Stomach smooth muscle (tissue), 2 donors: Measurements from ENCODE around the gene DLG3.
"Not testable (repeated sequence)": the region's sequence is repeated elsewhere in the genome, so short reads cannot be mapped to it uniquely, and the experiment has no call there.

Experiments
- H3K27ac ChIP-seq: one replicate; pipeline ENCODE4 v1.7.0; 2013; ENCODE audit warnings: mild to moderate bottlenecking, low read length, inconsistent platforms
- H3K27me3 ChIP-seq, 2 donors: one replicate each; pipeline ENCODE4 v1.7.0; 2013; ENCODE audit warnings: low read length in 2 of 2; ENCODE audit not compliant: insufficient read depth in 2 of 2, control insufficient read depth in 1 of 2
- H3K36me3 ChIP-seq, 2 donors: one replicate each; pipeline ENCODE4 v1.7.0; 2013; ENCODE audit warnings: low read length in 2 of 2; ENCODE audit not compliant: control insufficient read depth in 2 of 2, insufficient read depth in 2 of 2
- H3K4me1 ChIP-seq: one replicate; pipeline ENCODE4 v1.7.0; 2013; ENCODE audit warnings: low read length; ENCODE audit not compliant: control insufficient read depth, insufficient read depth
- H3K4me3 ChIP-seq, 2 donors: one replicate each; pipeline ENCODE4 v1.7.0; 2013; ENCODE audit warnings: low read length in 2 of 2
- H3K9ac ChIP-seq, 2 donors: one replicate each; pipeline ENCODE4 v1.7.0; 2013; ENCODE audit warnings: low read length in 2 of 2, mild to moderate bottlenecking in 1 of 2
- H3K9me3 ChIP-seq, 2 donors: one replicate each; pipeline ENCODE4 v1.7.0; 2013; ENCODE audit warnings: low read length in 2 of 2; ENCODE audit not compliant: control insufficient read depth in 2 of 2
- donor health status: healthy.
- donor health status: Pancreatic carcinoma.

The DLG3 gene

GRCh38 chrX:70494441-70494840, 49.8 kb downstream of the DLG3 start:
- no peaks in the 10 kb centered on the region for H3K4me1 ChIP-seq
- H3K27ac ChIP-seq: no peak overlapping the region
- no peaks in the 10 kb centered on the region for H3K9me3 ChIP-seq
- peaks cover 20 to 21% of the 10 kb centered on the region in 2 donors for H3K36me3 ChIP-seq
- H3K27me3 ChIP-seq: peaks cover 0 to 16% of the 10 kb centered on the region in 2 donors
- no peak overlapping the region for H3K9ac ChIP-seq
- no peak overlapping the region for H3K4me3 ChIP-seq

GRCh38 chrX:70496491-70496890, 51.9 kb downstream of the DLG3 start:
- Histone ChIP-seq H3K9ac (no peak overlapping the region), H3K36me3 (peaks cover 22 to 26% of the 10 kb centered on the region in 2 donors)

GRCh38 chrX:70497026-70497425, 52.4 kb downstream of the DLG3 start:
- Histone ChIP-seq H3K9me3 (no peaks in the 10 kb centered on the region), H3K36me3 (peaks cover 22 to 26% of the 10 kb centered on the region in 2 donors), H3K27me3 (peaks cover 0 to 21% of the 10 kb centered on the region in 2 donors), H3K9ac (no peak overlapping the region), H3K27ac (no peak overlapping the region), H3K4me3 (no peak overlapping the region), H3K4me1 (no peaks in the 10 kb centered on the region)

More at GRCh38 chrX:70496491-70496890, 51.9 kb downstream of the DLG3 start:
- Histone ChIP-seq H3K27ac (no peak overlapping the region), H3K27me3 (peaks cover 0 to 18% of the 10 kb centered on the region in 2 donors), H3K9me3 (no peaks in the 10 kb centered on the region), H3K4me3 (no peak overlapping the region), H3K4me1 (no peaks in the 10 kb centered on the region)

GRCh38 chrX:70498129-70498528, 53.5 kb downstream of the DLG3 start:
- peaks cover 0 to 21% of the 10 kb centered on the region in 2 donors for H3K27me3 ChIP-seq
- H3K27ac ChIP-seq: no peak overlapping the region
- H3K36me3 ChIP-seq: peaks cover 20 to 29% of the 10 kb centered on the region in 2 donors
- H3K4me1 ChIP-seq: no peaks in the 10 kb centered on the region
- H3K9ac ChIP-seq: no peak overlapping the region
- H3K4me3 ChIP-seq: no peak overlapping the region
- no peaks in the 10 kb centered on the region for H3K9me3 ChIP-seq

GRCh38 chrX:70500826-70501225, 56.2 kb downstream of the DLG3 start:
- no peak overlapping the region for H3K27ac ChIP-seq
- H3K4me1 ChIP-seq: no peaks in the 10 kb centered on the region
- H3K9me3 ChIP-seq: no peaks in the 10 kb centered on the region
- H3K4me3 ChIP-seq: no peak overlapping the region
- H3K36me3 ChIP-seq: peaks cover 4 to 18% of the 10 kb centered on the region in 2 donors
- peaks cover 0 to 20% of the 10 kb centered on the region in 2 donors for H3K27me3 ChIP-seq
- H3K9ac ChIP-seq: no peak overlapping the region

- Histone ChIP-seq H3K9me3 (no peaks in the 10 kb centered on the region), H3K36me3 (peaks cover 0 to 8% of the 10 kb centered on the region in 2 donors), H3K4me1 (no peaks in the 10 kb centered on the region), H3K4me3 (no peak overlapping the region), H3K27me3 (peaks cover 0 to 26% of the 10 kb centered on the region in 2 donors), H3K27ac (no peak overlapping the region), H3K9ac (no peak overlapping the region)
Measured at GRCh38 chrX:70504772-70505450, 60.3 kb downstream of the DLG3 start.

GRCh38 chrX:70505451-70505841, 60.8 kb downstream of the DLG3 start:
- Histone ChIP-seq H3K9ac (no peak overlapping the region), H3K4me1 (no peaks in the 10 kb centered on the region), H3K27me3 (peaks cover 0 to 26% of the 10 kb centered on the region in 2 donors), H3K36me3 (peaks cover 0 to 7% of the 10 kb centered on the region in 2 donors), H3K27ac (no peak overlapping the region), H3K4me3 (no peak overlapping the region), H3K9me3 (no peaks in the 10 kb centered on the region)

- peaks cover 0 to 21% of the 10 kb centered on the region in 2 donors for H3K27me3 ChIP-seq
- no peaks in the 10 kb centered on the region for H3K9me3 ChIP-seq
Measured at GRCh38 chrX:70508296-70508911, 63.8 kb downstream of the DLG3 start.

GRCh38 chrX:70509078-70509477, 64.4 kb downstream of the DLG3 start:
- Histone ChIP-seq H3K9me3 (no peaks in the 10 kb centered on the region), H3K9ac (no peak overlapping the region), H3K4me1 (no peaks in the 10 kb centered on the region), H3K4me3 (no peak overlapping the region), H3K36me3 (no peaks in the 10 kb centered on the region), H3K27me3 (peaks cover 0 to 18% of the 10 kb centered on the region in 2 donors), H3K27ac (no peak overlapping the region)

More at GRCh38 chrX:70508296-70508911, 63.8 kb downstream of the DLG3 start:
- H3K36me3 ChIP-seq: no peaks in the 10 kb centered on the region
- H3K4me3 ChIP-seq: no peak overlapping the region
- H3K9ac ChIP-seq: no peak overlapping the region
- no peak overlapping the region for H3K27ac ChIP-seq
- H3K4me1 ChIP-seq: no peaks in the 10 kb centered on the region

- not testable (repeated sequence) for H3K27me3 ChIP-seq, H3K9ac ChIP-seq, H3K4me1 ChIP-seq, H3K4me3 ChIP-seq, H3K36me3 ChIP-seq, H3K9me3 ChIP-seq, H3K27ac ChIP-seq
Measured at GRCh38 chrX:70515270-70515669, 70.6 kb downstream of the DLG3 start.

- H3K9ac ChIP-seq, H3K36me3 ChIP-seq, H3K27me3 ChIP-seq, H3K9me3 ChIP-seq, H3K27ac ChIP-seq, H3K4me3 ChIP-seq, H3K4me1 ChIP-seq: not testable (repeated sequence)
Measured at GRCh38 chrX:70515692-70516091, 71.1 kb downstream of the DLG3 start.
